Measurements from ENCODE around the gene TMPRSS6.

The TMPRSS6 gene

GRCh38 chr22:37018815-37019308 is 90.7 kb downstream of the TMPRSS6 start:
- Histone ChIP-seq H3K79me2 (ENCODE audit: insufficient read depth, low read length) (no peaks in the 10 kb centered on the region), H3K9me3 (ENCODE audit: low read length) (no peaks in the 10 kb centered on the region), H3K4me1 (ENCODE audit: insufficient read depth, low read length, severe bottlenecking) (no peaks in the 10 kb centered on the region), H3K9me2 (ENCODE audit: low read depth, low read length) (no peaks in the 10 kb centered on the region), H3K4me2 (ENCODE audit: low read length) (peak overlapping the region; percentile 58), H4K20me1 (ENCODE audit: insufficient read depth, low read length) (no peaks in the 10 kb centered on the region), H3K27me3 (ENCODE audit: insufficient read depth, low read length) (no peaks in the 10 kb centered on the region), H3K4me3 (ENCODE audit: low read depth, low read length, poor library complexity, severe bottlenecking) (peak overlapping the region; percentile 50), H3K36me3 (ENCODE audit: insufficient read depth, low read length) (no peaks in the 10 kb centered on the region), H3K9ac (ENCODE audit: low read length) (no peak overlapping the region; the same call in 1 of the 2 replicates), H3F3A (ENCODE audit: insufficient read depth, low read length) (no peaks in the 10 kb centered on the region), H3K27ac (ENCODE audit: low read depth, low read length, poor library complexity, severe bottlenecking) (no peak overlapping the region), H2AFZ (ENCODE audit: low read length) (no peak overlapping the region)
- TF ChIP-seq EZH2 (IDR thresholded peaks at IDR 0.05; ENCODE audit: borderline replicate concordance, low read length), result no peak

GRCh38 chr22:37018086-37018814 is 91.3 kb downstream of the TMPRSS6 start:
- no peak for TF ChIP-seq EZH2 (IDR thresholded peaks at IDR 0.05; ENCODE audit: borderline replicate concordance, low read length)
- TF ChIP-seq CTCF (IDR thresholded peaks at IDR 0.05; ENCODE audit: low read length), result no peak
- no peaks in the 10 kb centered on the region for H3K36me3 ChIP-seq (ENCODE audit: insufficient read depth, low read length)
- H3K27ac ChIP-seq (ENCODE audit: low read depth, low read length, poor library complexity, severe bottlenecking), result no peak overlapping the region
- H3K9ac ChIP-seq (ENCODE audit: low read length), result no peak overlapping the region
- H2AFZ ChIP-seq (ENCODE audit: low read length), result no peak overlapping the region
- no peak overlapping the region for H3K4me3 ChIP-seq (ENCODE audit: low read depth, low read length, poor library complexity, severe bottlenecking)
- no peaks in the 10 kb centered on the region for H3K9me3 ChIP-seq (ENCODE audit: low read length)
- no peaks in the 10 kb centered on the region for H4K20me1 ChIP-seq (ENCODE audit: insufficient read depth, low read length)
- H3K27me3 ChIP-seq (ENCODE audit: insufficient read depth, low read length), result no peaks in the 10 kb centered on the region
- no peaks in the 10 kb centered on the region for H3K79me2 ChIP-seq (ENCODE audit: insufficient read depth, low read length)
- peak overlapping the region; percentile 58; the same call in 1 of the 2 replicates for H3K4me2 ChIP-seq (ENCODE audit: low read length)
- H3K4me1 ChIP-seq (ENCODE audit: insufficient read depth, low read length, severe bottlenecking), result no peaks in the 10 kb centered on the region
- no peaks in the 10 kb centered on the region for H3F3A ChIP-seq (ENCODE audit: insufficient read depth, low read length)
- no peaks in the 10 kb centered on the region for H3K9me2 ChIP-seq (ENCODE audit: low read depth, low read length)

- Histone ChIP-seq H2AFZ (ENCODE audit: low read length) (no peak overlapping the region), H3K4me2 (ENCODE audit: low read length) (no peak overlapping the region), H3K4me3 (ENCODE audit: low read depth, low read length, poor library complexity, severe bottlenecking) (no peak overlapping the region), H3K27ac (ENCODE audit: low read depth, low read length, poor library complexity, severe bottlenecking) (no peak overlapping the region), H3K27me3 (ENCODE audit: insufficient read depth, low read length) (no peaks in the 10 kb centered on the region), H3K36me3 (ENCODE audit: insufficient read depth, low read length) (no peaks in the 10 kb centered on the region), H3K9me2 (ENCODE audit: low read depth, low read length) (no peaks in the 10 kb centered on the region), H3K9me3 (ENCODE audit: low read length) (no peaks in the 10 kb centered on the region), H3K79me2 (ENCODE audit: insufficient read depth, low read length) (no peaks in the 10 kb centered on the region), H4K20me1 (ENCODE audit: insufficient read depth, low read length) (no peaks in the 10 kb centered on the region), H3K9ac (ENCODE audit: low read length) (no peak overlapping the region), H3K4me1 (ENCODE audit: insufficient read depth, low read length, severe bottlenecking) (no peaks in the 10 kb centered on the region), H3F3A (ENCODE audit: insufficient read depth, low read length) (no peaks in the 10 kb centered on the region)
- no peak for TF ChIP-seq EZH2 (IDR thresholded peaks at IDR 0.05; ENCODE audit: borderline replicate concordance, low read length)
- TF ChIP-seq CTCF (IDR thresholded peaks at IDR 0.05; ENCODE audit: low read length), result no peak
Measured at GRCh38 chr22:37017356-37017755, 92.2 kb downstream of the TMPRSS6 start.
